Measurements from ENCODE around the gene TFG.
"Not testable (repeated sequence)": the region's sequence is repeated elsewhere in the genome, so short reads cannot be mapped to it uniquely, and the experiment has no call there.

TFG gene

DNA sequence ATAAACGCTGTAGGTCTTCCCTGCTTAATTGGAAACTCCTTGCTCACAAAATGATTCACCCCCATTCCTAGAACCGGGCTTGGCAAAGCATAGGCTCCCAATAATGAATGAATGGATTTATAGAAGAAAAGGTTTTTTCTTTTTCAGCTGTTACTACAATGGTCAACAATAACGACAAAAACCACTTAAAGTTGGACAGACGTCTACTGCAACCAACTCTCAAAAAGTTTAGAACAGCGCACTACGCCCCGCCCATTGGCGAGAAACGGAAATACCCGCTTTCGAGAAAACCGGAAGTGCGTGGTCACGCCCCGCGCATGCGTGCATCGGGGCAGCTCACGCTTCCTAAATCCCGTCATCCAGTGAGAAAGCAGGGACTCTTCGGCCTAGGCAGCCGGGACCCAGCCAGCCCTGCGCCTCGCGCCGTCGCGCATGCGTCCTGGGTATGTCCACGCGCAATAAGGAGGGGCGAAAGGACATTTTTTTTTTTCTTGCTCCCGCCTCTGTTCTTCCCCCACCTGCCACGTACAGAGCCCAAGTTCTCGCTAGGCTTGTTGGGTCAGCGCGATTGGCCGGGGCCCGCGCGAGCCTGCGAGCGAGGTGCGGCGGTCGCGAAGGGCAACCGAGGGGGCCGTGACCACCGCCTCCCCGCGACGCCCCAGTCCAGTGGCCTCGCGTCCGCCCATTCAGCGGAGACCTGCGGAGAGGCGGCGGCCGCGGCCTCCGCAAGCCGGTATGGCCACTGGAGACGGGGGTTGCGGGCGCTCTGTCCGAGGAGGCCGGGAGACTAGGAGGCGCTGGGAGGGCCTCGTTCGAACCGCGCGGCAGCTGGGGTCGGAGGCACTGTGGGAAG, at the start of gene TFG:
TSS of gene TFG (plus strand) at position 506 of the 853 bp plus-strand sequence. CDS start 4,192 bp downstream, outside the sequence.
- CTCF ChIA-PET, result interaction anchor here (0.7 to 2.5 kb wide), 8 partner anchors 17 to 892 kb away, joined by 3 to 7 read pairs (median 3); partner anchors contain the start of gene CMSS1
- Mint-ChIP-seq H3K27me3 (peaks cover 11% of the 10 kb centered on the region), H3K36me3 (peaks cover 34% of the 10 kb centered on the region), H3K4me3 (peak within 1 kb of the TSS; percentile 76), H3K4me1 (peaks cover 41% of the 10 kb centered on the region), H3K27ac (peak within 1 kb of the TSS; percentile 94), H3K9me3 (peaks cover 7% of the 10 kb centered on the region)
- DNase-seq, result peak; percentile 98

DNA sequence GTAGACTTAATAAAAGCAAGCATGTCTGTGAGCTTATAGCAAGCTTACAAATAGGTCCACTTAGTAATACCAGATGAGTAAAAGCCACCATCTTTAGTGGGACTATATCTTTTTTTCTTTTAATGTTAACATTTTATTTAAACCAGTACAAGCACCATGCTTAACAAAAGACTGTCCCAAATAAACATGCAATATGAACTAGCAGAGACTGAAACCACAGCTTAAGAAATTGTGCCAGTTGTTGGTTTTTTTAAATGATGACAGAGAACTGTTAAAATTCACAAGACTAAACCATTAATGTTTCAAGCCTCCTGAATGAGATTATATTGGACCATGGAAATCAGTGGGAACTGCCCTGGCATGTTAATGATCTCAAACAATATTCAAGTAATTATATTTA, 48.0 kb upstream of the TFG start:
- H3K4me1 Mint-ChIP-seq, result peaks cover 35% of the 10 kb centered on the region
- DNase-seq, H3K27me3 Mint-ChIP-seq, H3K4me3 Mint-ChIP-seq, H3K9me3 Mint-ChIP-seq, CTCF ChIA-PET, H3K27ac Mint-ChIP-seq, H3K36me3 Mint-ChIP-seq: not testable (repeated sequence)

DNA sequence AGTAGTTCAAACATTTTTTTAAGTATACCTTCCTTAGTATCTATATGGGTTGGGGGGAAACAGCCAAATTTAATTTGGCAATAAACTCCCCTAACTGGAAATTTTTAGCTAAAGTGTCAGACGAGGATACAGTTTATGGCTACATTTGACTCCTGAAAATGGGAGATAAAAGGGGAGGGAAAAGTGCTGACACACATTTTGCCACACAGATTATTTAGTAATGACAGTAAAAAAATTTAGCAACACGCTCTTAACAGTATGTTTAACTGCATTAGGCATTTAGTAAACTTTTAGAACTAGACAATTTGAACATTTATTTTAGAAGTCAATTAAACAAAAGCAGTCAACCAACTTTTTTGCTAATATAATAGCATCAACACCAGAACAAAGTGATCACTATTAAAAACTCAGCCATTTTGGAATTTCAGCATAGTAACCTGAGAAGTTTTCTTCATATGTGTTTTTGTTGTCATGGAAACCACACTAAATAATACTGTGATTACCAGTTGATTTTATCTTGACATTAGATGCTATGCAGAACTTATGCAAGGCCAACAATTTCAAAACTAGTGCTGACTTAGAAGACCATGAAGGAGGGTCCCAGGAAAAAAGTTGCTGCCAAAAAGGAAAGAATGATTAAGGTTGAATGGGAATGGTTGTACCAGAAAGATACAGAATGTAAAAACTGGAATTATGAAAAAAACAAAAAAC, 47.0 kb upstream of the TFG start:
- CTCF ChIA-PET, result no interaction called here
- H3K27me3 Mint-ChIP-seq, result peaks cover 5% of the 10 kb centered on the region

DNA sequence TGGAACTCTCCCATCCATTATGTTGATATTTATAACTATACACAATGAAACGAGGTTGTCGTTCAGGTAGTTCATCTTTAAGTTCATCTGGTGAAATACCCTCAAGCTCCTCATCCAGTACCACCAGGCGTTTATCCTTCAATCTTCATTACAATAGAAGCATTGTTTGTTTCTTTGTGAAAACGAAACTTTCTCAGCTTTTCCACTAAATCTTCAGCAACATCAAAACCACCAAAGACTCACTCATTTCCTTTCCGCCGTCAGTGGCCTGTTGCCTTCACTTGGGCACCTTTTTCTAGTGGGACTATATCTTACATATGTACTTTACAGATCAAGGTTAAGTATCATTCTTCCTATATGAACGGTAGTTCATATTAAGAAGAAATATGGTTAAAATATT, 44.1 kb upstream of the TFG start:
- H3K27ac Mint-ChIP-seq, result peak overlapping the region; percentile 85
- peak; percentile 68 for DNase-seq
- H3K36me3 Mint-ChIP-seq, result peaks cover 4% of the 10 kb centered on the region
- peaks cover 4% of the 10 kb centered on the region for H3K9me3 Mint-ChIP-seq
- peaks cover 4% of the 10 kb centered on the region for H3K27me3 Mint-ChIP-seq
- peak overlapping the region; percentile 17 for H3K4me3 Mint-ChIP-seq
- CTCF ChIA-PET, result interaction anchor here (0.9 to 1.8 kb wide), 3 partner anchors 14 to 45 kb away, joined by 3 to 5 read pairs (median 4); no protein-coding TSS in a partner anchor
- H3K4me1 Mint-ChIP-seq, result peaks cover 38% of the 10 kb centered on the region

More for the DNA sequence above, 47.0 kb upstream of the TFG start:
- no peak overlapping the region for H3K4me3 Mint-ChIP-seq
- peaks cover 4% of the 10 kb centered on the region for H3K36me3 Mint-ChIP-seq
- no peaks in the 10 kb centered on the region for H3K9me3 Mint-ChIP-seq
- peaks cover 38% of the 10 kb centered on the region for H3K4me1 Mint-ChIP-seq
- H3K27ac Mint-ChIP-seq, result no peak overlapping the region
- no peak for DNase-seq

DNA sequence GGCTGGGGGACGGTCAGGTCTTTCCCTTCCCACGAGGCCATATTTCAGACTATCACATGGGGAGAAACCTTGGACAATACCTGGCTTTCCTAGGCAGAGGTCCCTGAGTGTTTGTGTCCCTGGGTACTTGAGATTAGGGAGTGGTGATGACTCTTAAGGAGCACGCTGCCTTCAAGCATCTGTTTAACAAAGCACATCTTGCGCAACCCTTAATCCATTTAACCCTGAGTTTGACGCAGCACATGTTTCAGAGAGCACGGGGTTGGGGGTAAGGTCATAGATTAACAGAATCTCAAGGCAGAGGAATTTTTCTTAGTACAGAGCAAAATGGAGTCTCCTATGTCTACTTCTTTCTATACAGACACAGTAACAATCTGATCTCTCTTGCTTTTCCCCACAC, 42.6 kb upstream of the TFG start:
- H3K36me3 Mint-ChIP-seq, H3K27ac Mint-ChIP-seq, DNase-seq, H3K27me3 Mint-ChIP-seq, H3K4me3 Mint-ChIP-seq: not testable (repeated sequence)
- Mint-ChIP-seq H3K9me3 (peaks cover 14% of the 10 kb centered on the region), H3K4me1 (peaks cover 36% of the 10 kb centered on the region)
- CTCF ChIA-PET, result interaction anchor here (0.6 kb wide), 1 partner anchor 361 kb away, joined by 3 read pairs; no protein-coding TSS in a partner anchor

DNA sequence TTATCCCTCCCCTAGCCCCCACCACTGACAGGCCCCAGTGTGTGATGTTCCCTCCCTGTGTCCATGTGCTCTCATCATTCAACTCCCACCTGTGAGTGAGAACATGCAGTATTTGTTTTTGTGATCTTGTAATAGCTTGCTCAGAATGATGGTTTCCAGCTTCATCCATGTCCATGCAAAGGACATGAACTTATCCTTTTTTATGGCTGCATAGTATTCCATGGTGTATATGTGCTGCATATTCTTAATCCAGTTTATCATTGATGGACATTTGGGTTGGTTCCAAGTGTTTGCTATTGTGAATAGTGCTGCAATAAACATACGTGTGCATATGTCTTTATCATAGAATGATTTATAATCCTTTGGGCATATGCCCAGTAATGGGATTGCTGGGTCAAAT, 42.0 kb upstream of the TFG start:
- not testable (repeated sequence) for H3K4me3 Mint-ChIP-seq, H3K27me3 Mint-ChIP-seq, H3K36me3 Mint-ChIP-seq, H3K27ac Mint-ChIP-seq, DNase-seq
- H3K9me3 Mint-ChIP-seq, result peaks cover 14% of the 10 kb centered on the region
- peaks cover 36% of the 10 kb centered on the region for H3K4me1 Mint-ChIP-seq
- CTCF ChIA-PET, result interaction anchor here (0.6 to 1.6 kb wide), 2 partner anchors 43 to 361 kb away, joined by 3 read pairs; no protein-coding TSS in a partner anchor

DNA sequence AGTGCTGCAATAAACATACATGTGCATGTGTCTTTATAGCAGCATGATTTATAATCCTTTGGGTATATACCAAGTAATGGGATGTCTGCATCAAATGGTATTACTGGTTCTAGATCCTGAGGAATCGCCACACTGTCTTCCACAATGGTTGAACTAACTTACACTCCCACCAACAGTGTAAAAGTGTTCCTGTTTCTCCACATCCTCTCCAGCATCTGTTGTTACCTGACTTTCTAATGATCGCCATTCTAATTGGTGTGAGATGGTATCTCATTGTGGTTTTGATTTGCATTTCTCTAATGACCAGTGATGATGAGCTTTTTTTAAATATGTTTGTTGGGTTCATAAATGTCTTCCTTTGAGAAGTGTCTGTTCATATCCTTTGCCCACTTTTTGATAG, 38.3 kb upstream of the TFG start:
- H3K4me1 Mint-ChIP-seq, DNase-seq, H3K27ac Mint-ChIP-seq, H3K4me3 Mint-ChIP-seq, CTCF ChIA-PET, H3K36me3 Mint-ChIP-seq: not testable (repeated sequence)
- Mint-ChIP-seq H3K27me3 (peaks cover 18% of the 10 kb centered on the region), H3K9me3 (peaks cover 14% of the 10 kb centered on the region)

DNA sequence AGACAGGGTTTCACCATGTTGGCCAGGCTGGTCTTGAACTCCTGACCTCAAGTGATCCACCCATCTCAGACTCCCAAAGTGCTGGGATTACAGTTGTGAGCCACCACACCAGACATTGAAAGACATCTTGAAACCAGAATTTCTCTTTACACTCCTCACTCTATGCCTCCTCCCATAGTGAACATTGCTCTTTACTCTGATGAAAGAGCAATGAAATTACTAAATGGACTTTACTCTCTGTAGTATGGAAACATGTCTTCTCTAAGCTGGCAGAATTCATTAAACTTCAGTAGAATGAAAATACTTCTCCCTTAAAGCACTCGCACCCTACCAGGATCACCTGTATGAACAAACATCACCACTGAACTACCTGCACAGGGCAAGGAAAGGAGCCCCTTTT, 27.8 kb upstream of the TFG start:
- H3K27ac Mint-ChIP-seq, result no peak overlapping the region
- no peak overlapping the region for H3K4me3 Mint-ChIP-seq
- CTCF ChIA-PET, result no interaction called here
- DNase-seq, result no peak
- peaks cover 15% of the 10 kb centered on the region for H3K27me3 Mint-ChIP-seq
- no peaks in the 10 kb centered on the region for H3K36me3 Mint-ChIP-seq
- H3K4me1 Mint-ChIP-seq, result no peaks in the 10 kb centered on the region
- H3K9me3 Mint-ChIP-seq, result no peaks in the 10 kb centered on the region

DNA sequence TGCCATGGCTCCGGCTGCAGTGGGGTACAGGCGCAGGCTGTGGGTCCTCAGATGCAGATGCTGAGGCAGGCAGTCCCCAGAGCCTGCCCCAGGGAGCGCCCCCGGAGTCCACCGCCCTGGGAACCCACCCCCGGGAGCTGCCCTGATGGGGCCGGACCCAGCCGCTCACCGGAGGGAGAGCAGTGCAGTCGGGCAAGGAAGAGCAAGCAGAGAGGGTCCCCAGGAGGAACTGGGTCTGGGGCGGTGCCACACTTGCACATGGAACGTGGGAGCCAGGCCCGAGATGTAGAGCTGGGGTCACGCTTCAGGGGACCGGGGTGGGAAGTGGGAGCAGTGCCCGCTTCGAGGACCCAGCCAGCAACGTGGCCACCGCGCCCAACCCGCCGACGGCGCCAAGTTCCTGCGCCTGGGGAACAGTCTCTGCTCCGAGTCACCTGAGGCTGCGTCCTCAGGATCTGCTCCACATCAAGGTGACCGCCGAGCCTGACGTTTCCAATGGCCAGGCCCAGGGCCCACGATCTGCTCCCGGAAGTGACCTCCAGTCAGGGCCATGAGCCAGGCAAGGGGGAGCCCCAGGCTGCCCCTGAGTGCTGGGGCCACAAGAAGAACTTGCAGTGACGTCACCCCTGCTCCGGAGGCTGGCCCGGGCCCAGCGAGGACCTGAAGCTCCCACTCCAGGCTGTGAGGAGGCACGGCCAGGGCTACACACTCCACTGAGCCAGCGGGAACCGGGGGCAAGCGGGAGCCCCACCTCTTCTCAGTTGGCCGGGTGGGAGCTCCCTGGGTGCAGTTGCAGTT, 27.0 kb upstream of the TFG start:
- Mint-ChIP-seq H3K4me3 (no peak overlapping the region), H3K27me3 (peaks cover 19% of the 10 kb centered on the region), H3K4me1 (no peaks in the 10 kb centered on the region), H3K9me3 (no peaks in the 10 kb centered on the region), H3K27ac (no peak overlapping the region), H3K36me3 (no peaks in the 10 kb centered on the region)
- CTCF ChIA-PET, result no interaction called here
- DNase-seq, result no peak

DNA sequence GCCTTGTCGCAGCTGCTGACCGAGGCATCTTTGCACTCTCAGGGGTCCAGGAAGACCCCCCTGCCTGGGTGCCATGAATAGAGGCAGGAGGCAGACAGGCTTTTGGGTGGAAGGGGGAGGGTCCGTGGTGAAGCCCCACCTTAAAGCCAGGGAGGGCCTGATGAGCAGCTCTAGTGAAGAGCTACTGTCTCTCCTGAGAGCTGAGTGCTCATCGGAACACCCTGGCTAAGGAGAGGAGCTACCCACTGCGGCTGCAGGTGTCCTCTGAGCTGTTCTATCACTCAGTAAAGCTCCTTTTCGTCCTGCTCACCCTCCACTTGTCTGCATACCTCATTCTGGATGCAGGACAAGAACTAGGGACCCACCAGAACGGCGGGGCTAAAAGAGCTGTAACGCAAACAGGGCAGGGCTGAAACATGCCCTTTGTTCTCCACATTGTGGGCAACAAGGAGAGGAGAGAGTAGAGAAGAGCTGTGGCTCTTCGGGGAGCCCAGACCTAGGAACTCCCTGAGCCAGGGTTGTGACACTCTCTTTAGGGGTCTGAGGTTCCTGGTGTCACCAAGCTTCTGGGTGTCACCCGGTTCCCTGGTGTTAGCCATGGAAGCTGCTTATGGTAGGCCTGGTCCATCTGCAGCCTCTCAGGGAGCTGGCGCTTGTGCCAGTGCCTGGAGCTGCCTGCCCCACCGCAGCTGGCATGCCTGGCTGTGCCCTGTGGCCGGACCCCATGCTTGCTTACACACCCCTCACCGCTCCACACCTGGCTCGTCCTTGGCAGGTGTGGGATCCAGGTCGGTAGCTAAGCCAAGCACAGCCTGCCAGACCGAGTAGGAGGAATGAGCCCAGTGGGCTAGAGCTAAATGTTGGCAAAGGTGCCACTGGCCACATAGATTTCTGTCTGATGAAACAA, 26.2 kb upstream of the TFG start:
- H3K4me1 Mint-ChIP-seq, result no peaks in the 10 kb centered on the region
- H3K27ac Mint-ChIP-seq, result no peak overlapping the region
- H3K9me3 Mint-ChIP-seq, result no peaks in the 10 kb centered on the region
- CTCF ChIA-PET, result interaction anchor here (0.6 kb wide), 1 partner anchor 122 kb away, joined by 3 read pairs; no protein-coding TSS in a partner anchor
- H3K36me3 Mint-ChIP-seq, result no peaks in the 10 kb centered on the region
- H3K27me3 Mint-ChIP-seq, result peaks cover 19% of the 10 kb centered on the region
- no peak overlapping the region for H3K4me3 Mint-ChIP-seq
- no peak for DNase-seq

DNA sequence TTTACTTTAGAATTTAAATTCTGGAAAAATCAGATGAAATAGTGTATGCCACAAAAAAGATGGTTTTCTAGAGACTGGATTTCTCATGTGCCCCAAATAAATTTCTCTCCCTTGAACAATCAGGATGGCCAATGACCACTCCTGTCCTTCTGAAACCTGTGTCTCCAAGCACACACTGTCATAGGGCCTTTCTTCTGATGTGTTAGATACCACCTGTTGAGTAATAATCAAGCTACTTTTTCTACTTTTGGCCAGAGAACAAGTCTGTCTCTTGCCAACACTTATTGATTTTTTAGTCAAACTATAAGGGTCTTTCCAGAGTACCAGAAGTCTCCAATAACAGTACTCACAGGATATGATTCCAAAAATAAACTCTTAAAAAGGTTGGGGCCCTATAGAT, 16.1 kb upstream of the TFG start:
- no peaks in the 10 kb centered on the region for H3K4me1 Mint-ChIP-seq
- CTCF ChIA-PET, result interaction anchor here (0.6 to 1.2 kb wide), 4 partner anchors 14 to 89 kb away, joined by 3 read pairs; no protein-coding TSS in a partner anchor
- DNase-seq, result no peak

DNA sequence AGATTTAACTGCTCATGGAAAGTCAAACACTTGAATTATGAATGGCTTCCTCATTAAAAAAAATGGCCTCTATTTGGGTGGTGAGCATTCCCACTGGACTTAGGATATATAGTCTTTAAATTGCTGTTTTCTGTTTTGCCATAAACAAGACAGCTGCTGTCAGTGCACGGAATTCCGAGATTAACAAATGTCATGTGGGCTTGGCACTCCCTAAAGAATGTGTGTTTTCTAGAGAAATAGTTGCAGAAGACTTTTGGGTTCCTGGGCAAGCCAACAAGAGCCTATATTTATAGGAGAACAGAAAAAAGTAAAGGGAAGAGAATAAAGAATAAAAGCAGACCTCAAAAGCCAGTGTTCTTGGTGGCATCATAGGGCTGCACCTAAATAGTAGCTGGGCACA, 13.6 kb upstream of the TFG start:
- CTCF ChIA-PET, result no interaction called here
- H3K27ac Mint-ChIP-seq, result no peak overlapping the region
- no peaks in the 10 kb centered on the region for H3K36me3 Mint-ChIP-seq
- peaks cover 37% of the 10 kb centered on the region for H3K27me3 Mint-ChIP-seq
- DNase-seq, result no peak
- H3K9me3 Mint-ChIP-seq, result no peaks in the 10 kb centered on the region
- no peak overlapping the region for H3K4me3 Mint-ChIP-seq
- H3K4me1 Mint-ChIP-seq, result no peaks in the 10 kb centered on the region

More for the DNA sequence above, 16.1 kb upstream of the TFG start:
- H3K9me3 Mint-ChIP-seq, result no peaks in the 10 kb centered on the region
- H3K36me3 Mint-ChIP-seq, result no peaks in the 10 kb centered on the region
- no peak overlapping the region for H3K27ac Mint-ChIP-seq
- peaks cover 36% of the 10 kb centered on the region for H3K27me3 Mint-ChIP-seq
- H3K4me3 Mint-ChIP-seq, result no peak overlapping the region

DNA sequence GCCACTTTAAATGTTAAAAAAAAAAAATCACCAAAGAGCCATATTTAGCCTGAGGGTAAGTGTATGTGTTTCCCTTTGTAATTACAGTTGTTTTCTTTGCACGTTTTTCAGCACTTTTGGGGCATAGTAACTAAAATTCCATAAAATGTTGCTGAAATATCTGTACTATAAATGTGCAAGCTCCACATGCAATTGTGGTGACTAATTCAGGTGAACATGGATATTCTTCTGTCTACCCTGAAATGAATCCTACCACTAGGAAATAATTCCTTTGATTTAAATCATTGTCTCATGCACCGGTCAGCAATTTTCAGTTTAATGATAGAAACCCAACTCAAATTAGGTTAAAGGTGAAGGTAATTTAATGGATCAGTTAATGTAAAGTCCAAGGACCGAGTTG, 13.1 kb upstream of the TFG start:
- no peak overlapping the region for H3K27ac Mint-ChIP-seq
- H3K36me3 Mint-ChIP-seq, result no peaks in the 10 kb centered on the region
- H3K27me3 Mint-ChIP-seq, result peaks cover 32% of the 10 kb centered on the region
- no peaks in the 10 kb centered on the region for H3K9me3 Mint-ChIP-seq
- no peak for DNase-seq
- CTCF ChIA-PET, result no interaction called here
- no peak overlapping the region for H3K4me3 Mint-ChIP-seq
- H3K4me1 Mint-ChIP-seq, result no peaks in the 10 kb centered on the region

Measured in activated naive CD4-positive, alpha-beta T cell treated with anti-CD3 and anti-CD28 coated beads, Interleukin-2, amount 10 ng/mL, durations not matched to agents 7 days and 5 days (primary cell).